Ishikawa (cell line): ENCODE data around the gene DNAI4.

Source experiments
- CEBPB ChIP-seq: IDR thresholded peaks from 2 replicates; pipeline ENCODE4 v1.6.1; 2012
- CREB1 ChIP-seq: IDR thresholded peaks from 2 replicates; pipeline ENCODE4 v1.6.1; 2012; ENCODE audit warnings: low read depth
- EGR1 ChIP-seq: IDR thresholded peaks from 2 replicates; pipeline ENCODE4 v1.6.1; 2012
- EP300 ChIP-seq: IDR thresholded peaks from 2 replicates; pipeline ENCODE4 v1.6.1; 2012; ENCODE audit warnings: borderline replicate concordance
- FOXM1 ChIP-seq: IDR thresholded peaks from 2 replicates; pipeline ENCODE4 v1.6.1; 2012; ENCODE audit warnings: low read depth, borderline replicate concordance
- MAX ChIP-seq: IDR thresholded peaks from 2 replicates; pipeline ENCODE4 v1.6.1; 2012
- NFIC ChIP-seq: IDR thresholded peaks from 2 replicates; pipeline ENCODE4 v1.6.1; 2012
- RAD21 ChIP-seq: IDR thresholded peaks from 2 replicates; pipeline ENCODE4 v1.6.1; 2012; ENCODE audit warnings: low read depth
- REST ChIP-seq: IDR thresholded peaks from 2 replicates; pipeline ENCODE4 v1.6.1; 2012; ENCODE audit warnings: low read depth, mild to moderate bottlenecking
- TAF1 ChIP-seq: IDR thresholded peaks from 2 replicates; pipeline ENCODE4 v1.6.1; 2012; ENCODE audit warnings: low read depth, mild to moderate bottlenecking
- TCF12 ChIP-seq: IDR thresholded peaks from 2 replicates; pipeline ENCODE4 v1.6.1; 2012; ENCODE audit warnings: low read depth
- TEAD4 ChIP-seq: IDR thresholded peaks from 2 replicates; pipeline ENCODE4 v1.6.1; 2012
- USF1 ChIP-seq: IDR thresholded peaks from 2 replicates; pipeline ENCODE4 v1.6.1; 2012
- YY1 ChIP-seq: IDR thresholded peaks from 2 replicates; pipeline ENCODE4 v1.6.1; 2012; ENCODE audit warnings: low read depth
- ZBTB7A ChIP-seq: IDR thresholded peaks from 2 replicates; pipeline ENCODE4 v1.6.1; 2012; ENCODE audit warnings: low read depth

DNAI4 gene

GRCh38 chr1:66920543-66920942 is 4.1 kb downstream of the DNAI4 start:
- TF ChIP-seq TAF1, result no peak
- no peak for TF ChIP-seq EGR1
- TF ChIP-seq ZBTB7A, result no peak
- TF ChIP-seq USF1, result no peak
- TF ChIP-seq RAD21, result no peak
- TF ChIP-seq TCF12, result no peak
- TF ChIP-seq YY1, result no peak
- TF ChIP-seq CREB1, result no peak
- no peak for TF ChIP-seq CEBPB
- no peak for TF ChIP-seq EP300

- TF ChIP-seq CREB1 (no peak), TAF1 (no peak), EGR1 (no peak), YY1 (no peak), REST (no peak), CEBPB (no peak), TCF12 (no peak), RAD21 (no peak), ZBTB7A (no peak), NFIC (no peak), FOXM1 (no peak), MAX (no peak), TEAD4 (no peak), USF1 (no peak), EP300 (no peak)
Observed at GRCh38 chr1:66919828-66920227, 4.8 kb downstream of the DNAI4 start.

GRCh38 chr1:66919063-66919462 is 5.6 kb downstream of the DNAI4 start:
- TF ChIP-seq FOXM1 (no peak), EGR1 (no peak), EP300 (no peak), USF1 (no peak), TAF1 (no peak), TEAD4 (no peak), YY1 (no peak)

- TF ChIP-seq NFIC (no peak), EP300 (no peak), TEAD4 (no peak), FOXM1 (no peak), YY1 (no peak), CREB1 (no peak), ZBTB7A (no peak), TCF12 (no peak), EGR1 (no peak), TAF1 (no peak), USF1 (no peak), REST (no peak), CEBPB (no peak), RAD21 (no peak), MAX (no peak)
Observed at GRCh38 chr1:66917476-66917875, 7.2 kb downstream of the DNAI4 start.

GRCh38 chr1:66916320-66916719 is 8.3 kb downstream of the DNAI4 start:
- TF ChIP-seq FOXM1 (no peak), REST (no peak), TCF12 (no peak), RAD21 (no peak), EGR1 (no peak), ZBTB7A (no peak)
